ENCODE measurements around the gene GNG8. TPM values are rescaled to one million over a fixed set of nuclear protein-coding genes. Genes with fewer than 3 reads are reported as not detected.

The GNG8 gene
- total and polyA plus RNA-seq, 12 donors: 1.9 to 5.9 TPM; not detected in 10

DNA sequence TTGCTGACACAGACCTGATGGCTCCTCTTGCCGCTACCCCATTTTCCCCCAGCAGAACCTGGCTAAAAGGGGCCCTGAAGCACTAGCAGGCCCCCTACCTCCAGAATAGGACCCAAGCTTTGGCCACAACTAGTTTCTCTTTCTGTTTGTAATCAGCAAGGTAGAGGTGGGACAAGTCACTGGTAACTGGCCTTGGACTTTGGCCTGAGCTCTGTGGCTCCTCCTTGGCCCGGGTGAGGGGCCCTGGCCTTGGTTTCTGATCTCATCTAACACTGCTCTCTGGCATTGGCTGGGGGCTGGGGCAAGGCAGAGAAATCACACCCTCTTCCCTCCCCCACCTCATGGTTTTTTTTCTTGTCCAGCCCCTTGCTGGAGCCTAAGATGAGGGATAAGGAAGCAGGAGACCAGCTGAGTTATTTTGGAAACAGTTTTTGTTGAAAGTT is 32.8 kb downstream of the GNG8 start:
- Histone ChIP-seq H3K9me3 (peaks cover 0 to 14% (median 11%) of the 10 kb centered on the region in 11 donors), H3K27me3 (no peaks in the 10 kb centered on the region), H3K27ac (peak overlapping the region in 9 of 10 donors; percentile 53 to 100 (median 99)), H3K4me1 (peaks cover 23 to 64% (median 47%) of the 10 kb centered on the region in 9 donors), H3K36me3 (peaks cover 0 to 37% (median 26%) of the 10 kb centered on the region in 9 donors), H3K4me3 (peak overlapping the region in 9 of 10 donors; percentile 83 to 100 (median 99))
- no peak for DNase-seq
- ATAC-seq: no peak
- TF ChIP-seq, protein P1, sequence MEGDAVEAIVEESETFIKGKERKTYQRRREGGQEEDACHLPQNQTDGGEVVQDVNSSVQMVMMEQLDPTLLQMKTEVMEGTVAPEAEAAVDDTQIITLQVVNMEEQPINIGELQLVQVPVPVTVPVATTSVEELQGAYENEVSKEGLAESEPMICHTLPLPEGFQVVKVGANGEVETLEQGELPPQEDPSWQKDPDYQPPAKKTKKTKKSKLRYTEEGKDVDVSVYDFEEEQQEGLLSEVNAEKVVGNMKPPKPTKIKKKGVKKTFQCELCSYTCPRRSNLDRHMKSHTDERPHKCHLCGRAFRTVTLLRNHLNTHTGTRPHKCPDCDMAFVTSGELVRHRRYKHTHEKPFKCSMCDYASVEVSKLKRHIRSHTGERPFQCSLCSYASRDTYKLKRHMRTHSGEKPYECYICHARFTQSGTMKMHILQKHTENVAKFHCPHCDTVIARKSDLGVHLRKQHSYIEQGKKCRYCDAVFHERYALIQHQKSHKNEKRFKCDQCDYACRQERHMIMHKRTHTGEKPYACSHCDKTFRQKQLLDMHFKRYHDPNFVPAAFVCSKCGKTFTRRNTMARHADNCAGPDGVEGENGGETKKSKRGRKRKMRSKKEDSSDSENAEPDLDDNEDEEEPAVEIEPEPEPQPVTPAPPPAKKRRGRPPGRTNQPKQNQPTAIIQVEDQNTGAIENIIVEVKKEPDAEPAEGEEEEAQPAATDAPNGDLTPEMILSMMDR (IDR thresholded peaks at IDR 0.05): no peak
- intact Hi-C loops (cut with DNase I): loop anchor here in 1 of 10 donors (5.0 kb wide), 1 partner anchor 144 kb away; the partner anchor contains the start of genes FKRP and STRN4
- 25% methylated on average over 2 of the region's 2 CpGs for WGBS, 2 donors

DNA sequence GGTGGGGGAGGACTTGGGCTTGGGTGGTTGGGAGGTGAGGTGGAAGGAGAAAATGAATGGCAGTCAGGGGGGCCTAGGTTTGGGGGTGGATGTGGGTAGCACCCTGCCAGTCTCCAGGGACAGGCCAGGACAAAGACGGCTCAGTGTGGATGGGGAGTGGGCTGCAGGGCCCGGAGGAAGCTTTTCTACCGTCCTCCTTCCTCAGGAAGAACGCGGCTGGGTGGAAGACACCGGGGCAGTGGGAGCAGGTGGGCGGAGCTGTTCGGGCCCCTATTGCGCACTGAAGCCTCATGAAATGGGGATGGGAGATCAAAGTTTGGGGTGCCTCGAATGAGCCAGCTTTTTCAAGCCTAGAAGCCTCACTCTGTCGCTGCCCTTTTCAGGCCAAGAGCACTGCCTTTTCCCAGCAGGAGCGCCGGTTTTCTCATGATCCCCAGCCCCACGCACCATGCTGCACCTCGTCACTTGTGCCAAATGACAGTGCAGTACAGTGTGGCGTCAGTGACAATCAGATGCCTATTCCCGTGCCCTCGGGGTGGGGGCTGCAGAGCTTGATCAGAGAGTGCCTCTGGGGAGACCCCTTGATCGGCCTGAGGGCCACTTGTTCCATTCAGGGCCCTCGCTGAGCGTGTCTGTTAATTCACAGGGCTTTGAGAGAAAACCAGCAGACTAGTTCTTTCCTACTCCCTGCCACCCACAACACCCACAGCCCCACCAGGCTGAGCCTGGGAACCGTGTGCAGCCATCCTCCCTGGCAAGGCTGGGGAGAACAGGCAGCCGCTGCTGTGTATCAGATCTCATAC is 33.4 kb downstream of the GNG8 start:
- intact Hi-C loops (cut with DNase I): loop anchor here in 1 of 10 donors (5.0 kb wide), 1 partner anchor 145 kb away; the partner anchor contains the start of genes FKRP and STRN4
- Histone ChIP-seq H3K4me1 (peaks cover 23 to 59% (median 47%) of the 10 kb centered on the region in 9 donors), H3K9me3 (peaks cover 0 to 20% (median 11%) of the 10 kb centered on the region in 11 donors), H3K27me3 (no peaks in the 10 kb centered on the region), H3K36me3 (peaks cover 0 to 30% (median 20%) of the 10 kb centered on the region in 9 donors), H3K4me3 (peak overlapping the region in 9 of 10 donors; percentile 83 to 100 (median 99)), H3K27ac (peak overlapping the region in 9 of 10 donors; percentile 53 to 100 (median 99))
- 10 to 14% methylated on average over 23 of the region's 23 CpGs for WGBS, 2 donors
- DNase-seq: no peak
- TF ChIP-seq, protein P1 (IDR thresholded peaks at IDR 0.05): no peak
- peak in 1 of 8 donors; percentile 3 for ATAC-seq

DNA sequence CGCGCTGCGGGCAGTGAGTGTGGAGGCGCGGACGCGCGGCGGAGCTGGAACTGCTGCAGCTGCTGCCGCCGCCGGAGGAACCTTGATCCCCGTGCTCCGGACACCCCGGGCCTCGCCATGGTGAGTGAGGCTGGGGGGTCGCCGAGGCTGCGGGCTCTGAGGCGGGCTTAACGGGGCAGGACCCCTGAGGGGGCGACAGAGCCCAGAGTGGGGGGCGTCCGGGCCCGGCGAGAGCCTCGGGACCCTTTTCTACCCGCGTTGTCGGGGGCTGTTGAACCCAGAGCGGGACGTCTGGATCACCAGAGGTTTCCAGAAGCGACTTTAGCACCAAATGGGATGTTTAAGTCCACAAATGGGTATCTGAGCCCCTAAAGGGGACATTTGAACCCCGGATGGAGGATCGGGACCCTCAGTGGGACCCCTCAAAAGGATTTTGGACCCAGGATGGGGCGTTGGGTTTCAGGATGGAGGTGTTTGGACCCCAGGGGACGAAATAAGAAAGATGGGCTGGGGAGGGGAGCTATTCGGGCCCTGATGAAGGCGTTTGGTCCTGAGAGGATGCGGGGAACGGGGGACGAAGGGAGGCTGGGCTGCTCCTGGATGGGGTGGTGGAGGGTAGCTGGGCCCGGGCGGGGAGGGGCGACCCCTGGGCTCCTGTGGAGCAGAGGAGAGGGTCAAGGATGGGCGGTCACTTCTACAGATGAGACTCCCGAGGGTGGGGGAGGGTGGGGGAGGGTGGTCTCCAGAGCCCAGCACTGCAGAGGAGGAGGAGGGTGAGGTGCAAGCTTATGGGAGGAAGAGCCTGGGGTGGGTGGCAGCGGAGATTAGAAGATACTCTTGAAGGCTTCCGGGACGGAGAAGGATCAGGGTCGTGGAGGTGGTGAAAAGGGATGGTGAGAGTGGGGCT is 34.4 kb downstream of the GNG8 start, which contains the start of gene CALM3:
TSS of gene CALM3 (plus strand) at position 13 of the 907 bp plus-strand sequence. CDS start at position 118, 105 bp downstream.
- DNase-seq (no peak), ATAC-seq (peak in 2 of 8 donors; percentile 12 to 22)
- H3K27me3 ChIP-seq: no peaks in the 10 kb centered on the region
- TF ChIP-seq, protein P1 (IDR thresholded peaks at IDR 0.05): no peak
- H3K36me3 ChIP-seq: peaks cover 0 to 20% (median 10%) of the 10 kb centered on the region in 9 donors
- intact Hi-C loops (cut with DNase I): loop anchor here in 1 of 10 donors (5.0 kb wide), 1 partner anchor 146 kb away; the partner anchor contains the start of genes FKRP and STRN4
- H3K4me3 ChIP-seq: peak within 1 kb of the TSS; percentile 83 to 100 (median 100)
- H3K27ac ChIP-seq: peak within 1 kb of the TSS; percentile 84 to 100 (median 99)
- 1% methylated on average over 49 to 51 of the region's 51 CpGs for WGBS, 2 donors
- H3K9me3 ChIP-seq: peaks cover 0 to 23% (median 11%) of the 10 kb centered on the region in 11 donors
- H3K4me1 ChIP-seq: peaks cover 21 to 49% (median 42%) of the 10 kb centered on the region in 9 donors

All from heart right ventricle (tissue), 16 donors.